Stimulated activated CD8-positive, alpha-beta memory T cell treated with anti-CD3 and anti-CD28 coated beads, Interleukin-7, amount 100 ng/mL, for 4 hours (primary cell): ENCODE data around the gene COL26A1.

Experiments used
- DNase-seq, 2 donors: peaks; one replicate each; pipeline ENCODE4 v3.0.0-alpha.2; 2020; ENCODE audit warnings: low read depth in 2 of 2

COL26A1 gene

DNA sequence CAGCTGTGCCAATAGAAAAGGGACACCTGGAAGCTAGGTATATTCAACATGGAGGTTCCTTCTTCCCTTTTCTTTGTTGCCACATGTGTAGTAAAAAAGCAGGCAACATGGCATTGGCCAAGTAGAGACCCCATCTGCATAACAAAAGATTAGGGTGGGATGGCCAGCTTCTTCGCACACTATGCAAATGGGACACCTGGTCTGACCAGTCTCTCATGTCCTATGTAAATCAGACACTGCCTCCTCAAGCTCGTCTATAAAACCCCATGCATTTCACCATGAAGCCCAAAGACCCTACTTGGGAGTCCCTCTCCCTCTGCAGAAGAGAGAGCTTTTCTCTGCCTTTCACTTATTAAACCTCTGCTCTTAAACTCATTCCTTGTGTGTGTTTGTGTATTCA lies 212.5 kb downstream of the COL26A1 start:
- DNase-seq: no peak

DNA sequence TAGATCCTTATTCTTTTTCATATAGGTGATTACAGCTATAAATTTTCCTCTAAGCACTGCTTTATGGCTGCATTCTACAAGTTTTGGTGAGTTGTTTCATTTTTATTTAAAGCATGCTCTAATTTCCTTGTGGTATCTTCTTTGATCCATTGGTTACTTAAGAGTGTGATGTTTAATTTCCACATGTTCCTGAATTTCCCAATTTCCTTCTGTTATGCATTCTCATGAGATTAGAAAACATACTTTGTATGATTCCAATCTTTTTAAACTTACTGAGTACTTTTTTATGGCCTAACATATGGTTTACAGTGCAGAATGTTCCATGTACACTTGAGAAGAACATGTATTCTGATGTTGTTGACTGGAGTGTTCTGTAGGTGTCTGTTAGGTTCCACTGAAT lies 213.0 kb downstream of the COL26A1 start:
- no peak for DNase-seq

DNA sequence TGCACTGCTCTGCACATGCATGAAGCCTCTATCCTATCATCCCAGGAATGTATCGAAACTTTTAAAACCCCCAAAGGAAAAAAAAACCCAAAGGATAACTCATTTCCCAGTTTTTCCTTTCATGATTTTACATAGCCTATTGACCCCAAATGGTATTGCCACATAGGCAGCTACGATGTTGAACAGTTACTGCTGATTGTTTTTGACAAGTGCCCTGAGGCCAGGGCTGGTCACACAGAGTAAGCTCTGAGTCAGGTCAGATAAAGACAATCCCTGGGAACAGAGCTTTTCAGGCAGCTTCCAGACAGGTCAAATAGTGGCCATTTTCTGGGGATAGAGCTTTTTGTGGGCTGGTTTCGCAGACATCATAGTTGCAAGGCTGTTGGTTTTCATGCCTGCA lies 214.3 kb downstream of the COL26A1 start:
- DNase-seq: no peak

DNA sequence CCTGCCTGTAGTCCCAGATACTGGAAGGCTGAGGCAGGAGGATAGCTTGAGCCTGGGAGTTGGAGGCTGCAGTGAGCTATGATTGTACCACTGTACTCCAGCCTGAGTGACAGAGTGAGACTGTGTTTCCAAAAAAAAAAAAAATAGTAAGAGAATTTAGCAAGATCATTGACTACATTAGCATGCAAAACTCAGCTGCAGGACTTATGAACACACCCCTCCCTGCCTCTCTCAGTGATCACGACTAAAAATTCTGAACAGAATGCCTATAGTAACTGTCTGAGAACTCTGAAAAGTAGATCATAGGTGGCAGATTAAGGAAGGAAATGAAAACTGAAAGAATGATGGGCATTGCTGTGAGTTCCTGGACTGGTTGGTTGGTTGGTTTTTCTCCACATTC lies 215.9 kb downstream of the COL26A1 start:
- no peak for DNase-seq

DNA sequence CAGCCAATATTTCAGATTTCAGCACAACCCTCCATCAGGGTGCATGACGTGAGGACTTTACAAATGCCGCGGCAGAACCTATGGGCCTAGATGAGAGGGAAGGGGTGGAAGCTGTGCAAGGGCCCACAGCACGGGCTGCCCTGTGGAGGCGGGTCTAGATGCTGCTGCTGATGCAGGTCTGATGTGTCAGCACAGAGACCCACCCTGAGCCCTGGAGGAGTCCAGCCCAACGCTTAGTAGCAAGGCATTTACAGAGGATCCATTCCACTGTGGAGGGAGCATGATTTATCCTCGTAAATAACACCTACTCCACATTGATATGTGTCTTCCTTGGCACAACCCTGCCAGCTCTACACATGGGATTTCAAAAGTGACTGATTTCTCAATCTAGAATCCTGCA lies 217.9 kb downstream of the COL26A1 start:
- no peak for DNase-seq

DNA sequence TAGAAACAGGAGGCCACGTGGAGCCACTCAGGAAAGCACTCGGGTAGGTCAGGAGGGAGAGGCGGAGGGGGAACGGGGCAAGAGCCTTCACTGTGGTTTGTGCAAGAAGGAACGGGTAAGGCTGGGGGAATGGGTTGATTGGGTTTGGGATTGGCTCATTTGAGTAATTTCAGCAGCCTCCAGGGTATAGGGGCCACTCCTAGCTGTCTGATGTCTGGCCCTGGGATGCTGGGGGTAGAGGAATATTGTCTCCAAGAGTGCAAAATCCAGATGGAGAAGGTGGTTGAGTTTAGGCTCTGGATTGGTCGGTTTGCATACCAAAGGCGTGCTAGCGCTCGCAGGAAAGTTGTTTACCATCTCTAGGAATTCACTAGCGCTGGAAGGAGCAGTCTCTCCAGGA lies 219.2 kb downstream of the COL26A1 start:
- no peak for DNase-seq

DNA sequence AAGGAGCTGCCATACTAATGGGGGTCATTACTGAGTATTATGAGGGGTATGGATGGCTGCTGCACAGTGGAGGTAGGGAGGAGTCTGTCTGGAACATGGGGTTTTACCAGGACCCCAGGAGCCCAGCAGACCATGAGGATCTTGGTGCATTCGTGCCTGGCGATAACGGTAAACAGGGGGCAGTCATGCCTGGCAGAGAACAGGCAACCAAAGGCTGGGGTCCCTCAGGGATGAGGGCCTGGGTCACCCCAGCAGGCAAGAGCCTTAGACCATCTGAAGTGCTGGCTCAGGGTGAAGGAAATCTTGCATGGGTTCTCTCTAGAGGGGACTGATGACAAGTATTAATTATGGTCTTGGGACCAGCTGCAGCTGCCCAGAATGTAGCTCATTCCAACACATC lies 220.3 kb downstream of the COL26A1 start:
- DNase-seq: no peak

DNA sequence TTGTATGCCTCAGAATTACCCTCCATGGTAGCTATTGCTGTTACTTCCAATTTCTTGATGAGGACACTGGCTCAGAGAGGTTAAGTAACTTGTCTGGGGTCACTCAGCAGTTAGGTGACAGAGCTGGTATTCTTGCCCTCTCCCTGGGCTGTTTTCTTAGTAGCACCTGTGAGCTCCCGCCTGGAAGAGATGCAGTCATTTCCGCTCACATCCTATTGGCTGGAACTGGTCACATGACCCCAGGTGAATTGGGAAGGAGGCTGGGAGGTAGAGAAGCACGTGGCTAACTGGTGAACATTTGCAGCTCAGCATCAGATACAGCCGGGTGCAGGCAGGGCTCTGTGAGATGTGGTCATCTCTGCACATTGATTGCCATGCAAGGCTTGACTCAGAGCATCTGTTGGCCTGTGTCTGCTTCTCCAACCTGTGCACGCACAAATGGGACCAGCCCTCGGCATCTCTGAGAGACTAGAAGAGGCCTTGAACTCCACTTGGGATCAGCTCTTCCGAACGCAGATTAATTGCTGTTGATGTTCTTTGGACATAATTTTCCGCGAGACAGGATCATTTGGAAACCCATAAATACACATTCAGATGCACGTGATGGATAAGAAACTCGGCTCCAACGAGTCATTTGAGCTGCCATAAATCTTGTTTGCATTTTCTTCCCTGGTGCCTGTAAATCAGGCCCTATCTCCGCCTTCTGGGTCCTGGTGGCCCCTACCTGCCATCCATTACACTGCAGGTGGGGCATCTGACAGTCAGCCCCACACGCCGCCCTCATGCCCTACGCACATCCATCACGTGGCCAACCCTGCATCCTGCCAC lies 223.6 kb downstream of the COL26A1 start:
- no peak for DNase-seq

DNA sequence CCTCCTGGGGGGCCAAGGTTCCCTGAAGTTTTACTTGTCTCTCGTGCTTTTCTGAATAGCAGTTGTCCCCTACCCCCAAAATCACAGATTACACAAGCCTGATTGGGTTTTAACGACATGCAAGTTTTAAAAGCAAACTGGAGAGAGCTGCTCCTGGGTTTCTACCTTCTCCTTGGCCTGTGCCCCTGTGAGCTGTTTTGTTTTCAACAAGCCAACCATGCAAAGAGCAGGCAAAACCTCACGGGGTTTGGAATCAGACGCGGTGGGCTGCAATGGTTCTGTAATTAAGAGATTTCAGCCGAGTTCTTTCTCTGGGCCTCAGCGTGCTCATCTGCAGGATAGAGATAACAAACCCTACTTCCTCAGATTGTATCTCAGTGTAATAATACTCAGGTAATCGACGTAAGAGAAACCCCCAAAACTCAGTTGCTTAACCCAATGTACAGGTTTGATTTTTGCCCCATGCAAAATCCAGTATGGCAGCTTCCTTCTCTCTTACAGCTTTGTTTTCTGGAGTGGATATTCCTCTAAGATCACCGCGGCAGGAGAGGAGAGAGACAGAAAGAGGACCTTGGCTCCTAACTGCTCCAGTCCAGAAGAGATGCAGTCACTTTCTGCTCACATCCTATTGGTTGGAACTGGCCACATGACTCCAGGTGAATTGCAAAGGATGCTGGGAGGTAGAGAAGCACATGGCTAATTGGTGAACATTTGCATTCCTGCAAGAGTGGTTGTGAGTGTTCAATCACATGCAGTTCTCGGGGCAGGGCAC lies 224.4 kb downstream of the COL26A1 start:
- DNase-seq: no peak

DNA sequence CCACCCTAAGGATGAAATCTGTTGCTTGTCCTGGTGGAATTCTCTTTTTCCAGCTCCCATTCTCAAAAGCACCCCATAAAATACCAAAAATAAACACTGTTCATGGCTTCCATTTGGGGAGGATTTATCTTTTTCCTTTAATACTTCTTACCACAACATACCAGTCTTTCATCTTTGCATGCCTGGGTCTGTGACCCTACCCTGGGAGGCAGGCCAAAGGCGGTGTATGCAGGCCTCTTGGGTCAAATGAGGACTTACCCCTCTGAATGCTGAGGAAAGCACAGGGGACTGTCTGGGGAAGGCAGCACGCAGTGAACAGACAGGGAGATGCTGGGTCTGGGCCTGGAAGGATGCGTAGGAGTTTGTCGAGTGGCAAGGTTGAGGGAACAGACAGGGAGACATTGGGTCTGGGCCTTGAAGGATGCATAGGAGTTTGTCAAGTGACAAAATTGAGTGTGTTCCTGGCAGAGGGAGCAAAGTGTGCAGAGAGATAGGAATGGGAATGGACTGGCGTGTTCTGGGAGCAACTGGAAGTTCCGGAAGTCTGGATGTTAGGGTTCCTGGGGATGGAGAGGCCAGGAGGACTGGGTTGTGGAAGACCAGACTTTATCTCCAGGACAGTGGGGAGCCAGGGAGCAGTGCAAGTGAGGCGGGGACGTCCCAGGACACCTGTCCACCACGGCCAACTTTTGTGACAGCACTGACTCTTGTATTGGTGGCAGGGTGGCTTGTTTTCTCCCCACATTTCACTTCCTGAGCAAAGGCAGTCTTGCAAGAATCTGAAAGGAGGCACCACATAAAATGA lies 225.7 kb downstream of the COL26A1 start:
- no peak for DNase-seq

DNA sequence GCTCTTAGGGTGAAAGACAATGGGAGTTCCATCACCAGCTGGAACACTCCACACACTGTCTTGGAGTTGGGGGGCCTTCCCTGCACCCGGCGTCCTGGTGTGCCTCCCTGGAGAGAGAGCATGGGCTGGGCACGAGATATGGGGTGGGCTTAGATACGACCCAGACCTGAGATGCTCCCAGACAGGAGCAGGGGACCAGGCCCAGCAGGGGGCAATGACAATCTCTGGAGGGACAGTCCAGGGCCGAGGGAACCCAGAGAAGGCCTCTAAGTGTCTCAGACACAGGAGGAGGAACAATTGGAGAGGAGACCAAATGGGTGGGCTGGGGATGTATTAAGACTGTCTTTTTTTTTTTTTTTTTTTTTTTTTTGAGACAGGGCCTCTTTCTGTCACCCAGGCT lies 226.4 kb downstream of the COL26A1 start:
- DNase-seq: no peak

DNA sequence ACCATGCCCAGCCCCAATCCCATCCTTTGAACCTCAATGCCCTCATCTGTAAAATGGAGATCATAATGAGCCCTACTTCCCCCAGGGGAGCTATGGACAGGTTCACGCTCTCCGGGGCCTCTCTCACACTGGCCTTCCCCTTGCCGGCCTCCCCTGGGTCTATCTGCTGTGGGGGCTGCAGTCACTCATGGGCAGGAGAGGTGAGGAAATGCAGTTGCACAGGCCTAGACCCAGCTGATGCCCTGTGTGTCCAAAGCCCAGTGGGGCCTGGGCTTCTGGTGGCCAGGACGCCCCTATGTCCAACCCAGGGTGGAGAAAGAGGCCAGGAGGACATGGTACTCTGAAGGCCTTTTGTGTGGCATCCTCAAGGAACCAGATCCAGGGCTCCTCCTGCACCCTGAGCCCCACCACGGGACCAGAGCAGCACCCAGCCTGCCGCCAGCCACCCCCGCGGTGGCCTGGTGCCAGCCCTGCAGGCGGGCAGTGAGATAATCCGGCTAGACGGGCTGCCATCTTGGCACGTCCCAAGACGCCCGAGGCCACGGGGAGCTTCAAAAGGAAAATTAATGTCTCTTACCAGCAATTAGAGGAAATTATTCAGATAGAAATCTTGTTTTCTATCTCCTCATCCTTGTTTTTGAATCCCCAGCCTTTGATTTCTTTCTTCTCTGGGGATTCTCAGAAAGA lies 227.4 kb downstream of the COL26A1 start:
- no peak for DNase-seq

DNA sequence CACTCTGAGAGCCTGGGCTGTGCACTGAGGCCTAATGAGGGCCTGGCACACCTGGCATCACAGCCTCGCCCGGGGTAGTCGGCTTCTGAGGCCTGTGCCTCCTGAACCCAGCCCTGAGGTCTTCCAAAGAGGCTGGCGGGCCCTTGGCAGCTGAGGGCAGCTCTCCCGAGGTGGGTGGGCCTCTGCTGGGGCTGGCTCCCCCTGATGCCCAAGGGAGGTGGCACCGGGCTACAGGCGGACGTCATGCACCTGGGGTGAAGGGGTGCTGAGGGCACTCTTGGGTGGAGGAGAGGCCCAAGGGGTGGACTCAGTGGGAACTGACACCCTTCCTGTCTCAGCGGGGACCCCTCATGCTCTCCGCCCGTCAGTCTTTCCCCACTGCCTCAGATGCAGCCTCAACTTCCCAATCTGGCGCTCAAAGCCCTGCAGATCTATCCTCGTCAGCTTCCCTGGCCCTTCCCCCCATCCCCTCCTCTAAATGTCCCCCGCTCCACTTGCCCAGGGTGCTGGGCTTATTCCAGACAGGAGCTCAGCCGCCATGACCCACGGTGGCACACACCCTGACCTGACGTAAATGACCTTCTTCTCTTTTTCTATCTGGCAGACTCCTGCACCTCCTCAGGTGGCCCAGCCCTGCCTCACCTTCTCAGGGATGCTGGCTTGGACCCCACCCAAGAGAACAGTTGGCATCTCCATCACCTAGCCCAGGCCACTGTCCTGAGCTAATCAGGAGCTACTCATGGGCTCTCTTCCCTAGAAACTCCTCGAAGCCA lies 228.2 kb downstream of the COL26A1 start:
- no peak for DNase-seq

DNA sequence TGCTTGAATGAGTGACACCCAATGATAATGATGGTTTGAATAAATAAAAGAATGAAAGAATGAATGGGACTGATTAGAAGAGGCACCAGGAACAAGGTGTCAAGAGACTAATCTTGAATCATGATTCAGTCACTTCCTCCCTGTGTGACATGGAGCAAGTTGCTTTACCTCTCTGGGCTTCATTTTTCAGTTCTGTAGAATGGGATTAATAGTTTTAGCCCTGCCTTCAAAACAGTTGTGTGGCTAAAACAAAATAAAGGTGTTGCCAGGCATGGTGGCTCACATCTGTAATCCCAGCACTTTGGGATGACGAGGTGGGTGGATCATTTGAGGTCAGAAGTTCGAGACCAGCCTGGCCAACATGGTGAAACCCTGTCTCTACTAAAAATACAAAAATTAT lies 228.8 kb downstream of the COL26A1 start:
- no peak for DNase-seq

DNA sequence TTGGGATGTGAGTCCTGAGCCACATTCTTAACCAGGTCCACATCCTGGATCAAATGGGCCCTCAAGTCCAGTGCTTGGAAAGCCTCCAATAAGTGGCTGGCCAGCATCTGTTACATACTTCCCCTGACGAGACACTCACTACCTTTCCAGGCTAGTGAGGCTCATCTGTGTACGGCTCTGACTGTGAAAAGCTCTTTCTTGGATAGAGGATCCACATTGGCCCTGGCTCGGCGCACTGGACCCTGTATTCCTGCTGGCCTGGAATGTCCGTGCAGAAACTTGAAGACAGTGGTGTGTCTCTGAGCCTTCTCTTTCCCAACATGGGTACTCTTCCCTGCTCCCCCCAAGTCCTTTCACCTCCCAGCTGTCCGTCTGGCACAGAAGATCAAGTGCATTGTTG lies 230.9 kb downstream of the COL26A1 start:
- DNase-seq: no peak

DNA sequence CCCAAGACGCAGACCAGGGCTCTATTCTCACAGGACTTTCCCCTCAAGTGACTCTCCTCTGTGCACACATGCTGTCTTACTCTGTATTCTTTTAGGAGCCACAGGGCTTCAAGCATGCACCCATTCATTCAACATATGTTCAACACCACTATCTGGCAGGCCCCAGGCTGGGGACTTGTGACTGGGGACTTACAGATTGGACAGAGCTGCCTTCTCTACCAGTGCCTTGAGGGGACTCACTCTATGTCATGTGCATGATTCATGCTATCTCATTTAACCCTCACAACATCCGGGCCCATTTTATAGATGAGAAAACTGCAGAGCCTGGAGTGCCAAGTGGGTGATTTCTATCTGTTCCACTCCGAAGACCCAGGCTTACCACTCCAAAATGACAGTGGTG lies 232.1 kb downstream of the COL26A1 start:
- DNase-seq: no peak

DNA sequence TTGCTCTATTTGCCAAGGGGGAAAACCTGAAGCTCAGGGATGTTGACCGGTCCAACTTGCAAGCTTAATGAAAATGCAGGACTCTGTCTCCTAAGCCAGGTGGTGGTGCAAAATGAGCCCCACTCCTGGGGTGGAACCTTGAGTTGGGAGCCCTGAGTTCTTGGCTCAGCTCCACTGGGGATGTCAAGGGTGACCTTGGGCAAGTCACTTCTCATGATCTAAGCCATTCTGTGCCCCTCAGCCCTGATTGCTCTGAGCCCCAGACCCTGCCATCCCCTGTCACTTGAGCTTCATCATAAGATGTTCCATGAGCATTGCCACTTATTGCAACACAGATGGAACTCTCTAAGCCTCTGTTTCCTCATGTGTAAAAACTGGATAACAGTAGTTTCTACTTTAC lies 232.6 kb downstream of the COL26A1 start:
- DNase-seq: no peak

DNA sequence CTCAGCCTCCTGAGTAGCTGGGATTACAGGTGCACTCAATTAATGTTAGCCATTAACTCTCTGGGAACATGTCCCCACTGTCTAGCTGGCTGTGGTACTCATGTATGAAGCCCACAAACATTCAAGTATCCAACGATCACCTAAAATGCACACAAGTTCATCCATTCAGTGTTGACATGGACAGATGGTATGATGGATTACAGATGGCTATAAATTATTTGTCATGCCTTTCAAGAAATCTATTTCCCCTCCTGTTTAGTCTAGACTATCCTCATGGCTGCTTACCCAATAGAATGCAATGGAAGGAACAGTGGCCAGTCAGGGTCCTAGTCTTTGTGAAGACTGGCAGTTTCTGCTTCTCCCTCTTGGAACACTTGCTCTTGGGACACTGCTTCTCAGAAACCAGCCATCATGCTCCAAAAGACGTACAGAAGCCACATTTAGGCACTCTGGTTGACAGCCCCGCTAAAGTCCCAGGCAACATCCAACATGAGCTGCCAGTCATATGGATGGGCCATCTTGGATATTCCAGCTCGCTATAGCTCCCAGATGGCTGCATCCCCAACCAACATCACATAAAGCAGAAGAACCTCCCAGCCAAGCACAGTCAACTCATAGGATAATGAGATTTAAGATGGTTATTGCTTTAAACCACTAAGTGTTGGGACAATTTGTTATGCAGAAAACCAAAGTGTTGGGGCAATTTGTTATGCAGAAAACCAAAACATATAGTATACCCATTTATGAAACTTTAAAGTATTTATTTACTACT lies 233.3 kb downstream of the COL26A1 start:
- DNase-seq: no peak

DNA sequence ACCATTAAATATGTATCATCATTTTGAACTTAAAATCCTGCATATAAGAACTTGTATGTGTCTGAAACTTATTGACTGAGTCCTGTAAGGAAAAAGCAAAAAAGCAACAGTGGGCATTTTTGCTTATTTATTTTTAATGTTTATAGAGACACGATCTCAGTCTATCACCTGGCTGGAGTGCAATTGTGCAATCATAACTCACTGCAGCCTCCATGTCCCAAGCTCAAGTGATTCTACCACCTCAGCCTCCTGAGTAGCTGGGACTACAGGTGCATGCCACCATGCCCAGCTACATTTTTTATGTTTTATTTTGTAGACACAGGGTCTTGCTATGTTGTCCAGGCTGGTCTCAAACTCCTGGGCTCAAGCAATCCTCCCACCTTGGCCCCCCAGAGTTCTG lies 234.2 kb downstream of the COL26A1 start:
- DNase-seq: no peak

DNA sequence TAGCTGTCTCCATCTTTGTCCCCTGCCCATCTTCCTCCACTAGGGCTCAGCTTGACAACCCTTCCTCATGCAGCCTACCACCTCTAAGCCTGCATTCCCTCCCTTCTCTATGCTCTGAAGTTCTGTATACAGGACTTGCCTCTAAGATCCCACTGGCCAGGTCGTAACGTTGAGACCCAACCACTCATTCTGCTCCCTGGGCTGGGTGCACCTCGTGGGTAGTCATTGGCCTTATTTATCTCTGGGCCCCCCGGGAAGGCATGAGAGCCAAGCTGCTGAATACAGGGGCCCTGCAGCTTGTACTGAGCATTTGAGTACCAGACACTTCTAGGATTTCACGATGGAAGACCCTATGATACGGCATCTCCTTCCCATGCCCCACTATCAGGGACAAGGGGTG lies 235.3 kb downstream of the COL26A1 start:
- no peak for DNase-seq
